Activated T-helper 1 cell treated with anti-CD3 and anti-CD28 coated beads, Interleukin-2, amount 50 U/mL, for 16 hours (primary cell): ENCODE measurements around the gene CPNE8.

Source experiments
- DNase-seq, 2 donors: peaks; one replicate each; pipeline ENCODE4 v3.0.0-alpha.2; 2020; ENCODE audit warnings: low read depth in 1 of 2, low spot score in 1 of 2

The CPNE8 gene

DNA sequence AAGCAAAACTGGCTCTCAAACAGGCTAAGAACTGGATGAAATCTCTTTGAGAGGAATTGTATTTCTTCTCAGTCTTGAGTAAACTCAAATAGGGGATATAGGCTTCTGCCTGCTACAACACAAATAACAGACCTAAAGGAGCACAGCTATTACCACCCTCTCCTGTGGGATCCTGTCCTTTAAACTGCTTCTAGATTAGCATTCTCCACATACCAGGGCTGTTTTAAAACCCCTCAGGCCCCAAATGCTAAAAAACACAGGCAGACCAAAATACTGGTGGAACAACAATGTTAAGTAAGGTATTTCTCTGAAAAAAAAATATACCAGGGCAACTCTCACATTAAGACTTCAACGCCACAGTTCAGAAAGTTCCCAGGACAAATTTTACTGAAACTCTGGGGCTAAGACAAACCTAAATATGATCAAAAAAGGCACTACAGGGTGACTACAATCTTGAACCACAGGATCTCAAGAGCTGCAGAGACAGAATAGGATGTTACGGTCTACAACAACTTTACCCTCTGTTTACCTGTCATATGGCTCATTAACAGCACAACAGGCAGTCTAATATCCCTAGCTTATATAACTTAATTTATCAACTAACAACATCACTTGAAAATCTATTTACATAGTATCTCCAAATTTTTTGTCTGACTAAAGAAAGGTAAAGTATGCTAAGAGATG, 7.2 kb downstream of the CPNE8 start:
- no peak for DNase-seq

DNA sequence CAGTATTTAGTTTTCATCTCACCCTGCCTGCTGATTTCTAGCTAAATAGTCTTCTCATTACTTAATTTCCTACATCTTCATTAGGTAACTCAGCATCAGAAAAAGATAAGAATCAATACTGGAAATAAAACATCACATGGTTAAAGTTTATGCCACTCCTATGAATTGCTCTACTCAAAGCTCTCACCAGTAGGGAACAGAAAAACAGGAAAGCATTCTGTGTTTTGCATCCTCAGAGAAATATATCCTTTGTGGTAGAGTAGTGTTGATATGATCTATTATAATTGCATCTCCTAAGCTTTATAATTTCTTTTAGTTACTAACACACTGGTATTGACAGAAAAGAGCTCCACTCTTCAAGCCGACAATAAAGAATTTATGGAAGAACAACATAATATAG, 9.9 kb downstream of the CPNE8 start:
- DNase-seq = no peak

DNA sequence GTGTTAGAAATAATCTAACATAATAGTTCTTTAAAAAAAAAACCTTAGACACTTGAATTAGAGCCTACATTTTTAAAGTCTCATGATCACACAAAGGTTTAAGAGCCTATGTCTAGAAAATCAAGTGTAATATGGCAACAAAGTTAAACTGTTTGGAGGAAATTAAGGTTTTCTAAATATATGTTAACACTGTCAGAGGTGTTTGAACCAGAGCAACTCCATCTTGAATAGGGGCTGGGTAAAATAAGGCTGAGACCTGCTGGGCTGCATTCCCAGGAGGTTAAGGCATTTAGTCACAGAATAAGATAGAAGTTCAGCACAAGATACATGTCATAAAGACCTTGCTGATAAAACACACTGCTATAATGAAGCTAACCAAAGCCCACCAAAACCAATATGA, 12.4 kb downstream of the CPNE8 start:
- no peak for DNase-seq

DNA sequence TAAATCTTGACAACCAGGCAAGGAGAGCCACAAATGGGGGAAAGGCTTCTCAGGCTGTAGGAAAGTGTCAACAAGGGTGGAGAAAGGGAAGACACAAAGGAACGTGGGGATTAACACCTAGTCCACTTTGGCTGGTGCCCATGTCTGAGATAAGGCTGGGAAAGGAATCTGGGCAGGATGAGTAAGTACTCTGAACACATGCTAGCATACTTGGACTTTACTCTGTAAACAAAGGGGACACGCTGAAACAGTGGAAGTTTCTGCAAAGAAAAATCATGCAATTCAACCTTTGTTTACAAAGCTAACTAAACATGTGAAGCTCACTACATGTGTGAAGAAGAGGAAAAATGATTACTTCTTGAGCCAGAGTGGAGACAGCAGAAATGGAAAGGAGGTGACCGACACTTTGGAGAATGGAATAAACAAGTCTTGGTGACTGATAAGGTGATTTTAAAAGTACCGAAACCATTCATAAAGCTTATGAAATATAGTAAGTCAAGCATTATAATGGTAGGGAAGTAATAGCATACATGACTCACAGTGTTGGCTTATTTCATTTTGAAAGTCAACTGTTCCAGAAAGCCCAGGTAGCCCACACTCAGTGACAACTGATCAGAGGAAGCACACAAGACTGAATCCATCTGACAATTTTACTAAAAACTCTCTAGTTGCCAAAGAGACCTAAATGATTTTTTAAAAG, 13.2 kb downstream of the CPNE8 start:
- no peak for DNase-seq

DNA sequence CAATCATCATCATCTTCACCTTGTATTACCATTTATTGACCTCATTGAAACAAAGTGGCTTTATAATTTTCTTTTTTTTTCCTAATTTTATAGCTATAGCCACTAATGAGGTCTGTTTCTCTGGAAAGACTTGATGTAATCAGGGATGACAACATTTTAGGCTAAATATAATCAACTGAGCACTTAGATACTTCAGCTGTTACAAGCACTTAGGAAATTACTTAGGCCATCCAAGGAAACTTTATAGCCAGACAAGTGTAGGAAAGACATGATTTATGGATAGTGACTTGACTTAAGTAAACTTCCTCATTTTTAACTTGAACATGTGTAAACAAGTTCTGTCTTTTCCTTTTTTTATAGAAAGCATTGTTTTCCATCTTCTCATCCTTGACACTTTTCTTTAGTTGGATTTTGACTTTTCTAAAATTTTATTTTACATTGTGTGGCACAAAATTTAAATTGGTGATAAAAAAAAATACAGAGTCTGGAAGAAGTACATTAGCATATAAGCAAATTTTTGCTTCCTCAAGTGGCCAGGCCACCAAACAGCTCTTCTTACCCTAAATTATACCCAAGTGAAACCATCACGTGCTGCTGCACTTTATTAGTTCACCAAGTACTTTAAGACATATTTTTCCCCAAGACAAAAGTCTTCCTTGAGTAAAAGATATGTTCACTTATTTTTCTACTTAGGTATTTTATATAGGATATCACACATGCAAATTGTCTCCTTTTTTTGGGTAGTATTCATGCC, 15.1 kb downstream of the CPNE8 start:
- no peak for DNase-seq

- no peak for DNase-seq
These were observed 16.0 kb downstream of the CPNE8 start for GRCh38 chr12:38889297-38889815.

DNA sequence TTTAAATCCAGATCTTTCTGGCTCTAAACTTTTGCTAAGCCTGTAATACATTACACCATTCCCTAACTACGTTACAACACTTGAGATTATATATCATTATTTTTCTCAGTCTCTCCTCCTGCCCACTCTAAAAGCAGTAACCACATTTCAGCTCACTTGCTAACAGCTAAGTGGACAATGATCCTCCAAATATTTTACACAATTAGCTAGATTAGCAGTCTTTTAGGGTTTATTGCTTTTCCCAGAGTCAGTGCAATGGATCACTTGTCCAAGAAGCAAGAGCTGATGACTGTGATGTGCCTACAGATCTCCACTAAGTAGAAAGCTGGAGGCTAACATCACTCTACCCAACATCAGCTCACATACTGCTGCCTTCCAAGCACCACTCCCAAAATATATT, 17.6 kb downstream of the CPNE8 start:
- DNase-seq = no peak

DNA sequence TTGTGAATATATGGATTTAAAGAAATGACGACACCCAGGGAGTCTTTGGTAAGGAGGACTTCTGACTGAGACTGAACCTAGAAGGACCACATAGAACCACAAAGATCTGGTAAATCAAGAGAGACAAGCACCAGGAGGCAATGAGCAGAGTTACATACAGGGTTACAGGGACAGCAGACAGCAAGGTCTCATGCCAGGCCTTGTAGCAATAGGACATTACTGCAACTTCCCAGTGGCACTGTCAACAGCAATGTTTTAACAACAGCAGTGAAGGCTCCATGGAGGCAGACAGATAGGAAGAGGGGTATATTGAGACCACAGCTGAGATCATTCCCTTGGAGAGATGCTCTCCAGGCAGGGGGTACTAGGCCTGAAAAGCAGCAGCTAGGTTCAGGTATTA, 18.5 kb downstream of the CPNE8 start:
- DNase-seq = no peak

- DNase-seq = no peak
These were observed 19.3 kb downstream of the CPNE8 start for GRCh38 chr12:38886064-38886463.

DNA sequence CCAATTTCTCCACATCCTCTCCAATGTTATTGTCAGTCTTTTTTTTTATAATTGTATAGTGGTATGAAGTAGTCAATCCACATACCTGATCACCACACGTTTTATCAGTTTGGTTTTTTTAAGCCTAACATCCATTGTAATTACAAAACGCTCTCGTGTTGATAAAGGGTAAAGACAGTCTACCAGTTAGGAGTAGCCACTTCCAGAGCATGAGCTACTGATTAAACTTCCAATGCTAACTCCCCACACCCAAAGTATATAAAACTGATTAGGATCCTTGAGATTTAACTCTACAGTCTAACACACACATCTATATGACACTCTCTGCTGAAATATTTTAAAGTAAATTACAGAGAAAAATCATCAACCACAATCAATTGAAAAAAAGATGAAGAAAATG, 20.7 kb downstream of the CPNE8 start:
- no peak for DNase-seq

DNA sequence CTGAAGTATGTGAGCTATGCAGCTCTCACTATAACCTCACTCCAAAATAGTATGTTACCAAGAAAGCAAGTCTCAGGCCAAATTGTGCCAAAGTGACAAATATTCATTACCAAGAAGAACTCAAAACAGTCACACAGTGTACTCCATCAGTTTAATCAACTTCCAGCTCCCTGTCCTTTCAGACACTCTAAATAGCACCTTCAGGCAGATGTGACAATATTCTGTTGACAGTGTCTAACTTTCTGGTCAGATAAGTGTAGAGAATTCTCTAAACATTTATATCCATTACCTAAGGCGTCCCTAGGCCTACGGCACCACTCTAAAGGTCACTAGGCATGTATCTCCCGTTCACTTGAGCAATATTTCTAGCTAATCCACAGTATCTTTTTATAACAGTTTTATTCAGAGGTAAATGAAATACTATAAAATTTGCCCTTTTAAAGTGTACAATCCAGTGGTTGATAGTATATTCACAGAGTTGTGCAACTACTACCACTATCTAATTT, 21.7 kb downstream of the CPNE8 start:
- DNase-seq = no peak

- no peak for DNase-seq
These were observed 25.1 kb downstream of the CPNE8 start for GRCh38 chr12:38880288-38880687.

DNA sequence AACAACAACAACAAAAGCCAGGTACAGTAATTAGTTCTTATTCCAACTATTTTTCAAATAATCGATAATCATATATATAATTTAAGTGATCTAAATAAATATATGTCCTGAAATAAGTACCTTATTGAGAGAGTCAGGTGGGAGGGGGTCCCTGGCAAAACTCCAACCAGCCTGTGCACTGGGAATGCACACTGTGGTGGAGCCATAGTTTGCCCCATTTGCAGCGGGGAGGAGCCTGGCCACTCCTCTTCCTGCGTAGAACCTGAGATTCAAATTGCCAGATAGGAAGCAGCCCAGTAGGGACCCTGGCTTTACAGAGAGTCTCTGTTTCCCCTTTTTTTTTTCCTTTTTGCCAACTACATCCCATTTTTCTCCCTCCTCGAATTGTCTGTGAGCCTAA, 26.4 kb downstream of the CPNE8 start:
- no peak for DNase-seq

- no peak for DNase-seq
These were observed 27.1 kb downstream of the CPNE8 start for GRCh38 chr12:38878333-38878705.

DNA sequence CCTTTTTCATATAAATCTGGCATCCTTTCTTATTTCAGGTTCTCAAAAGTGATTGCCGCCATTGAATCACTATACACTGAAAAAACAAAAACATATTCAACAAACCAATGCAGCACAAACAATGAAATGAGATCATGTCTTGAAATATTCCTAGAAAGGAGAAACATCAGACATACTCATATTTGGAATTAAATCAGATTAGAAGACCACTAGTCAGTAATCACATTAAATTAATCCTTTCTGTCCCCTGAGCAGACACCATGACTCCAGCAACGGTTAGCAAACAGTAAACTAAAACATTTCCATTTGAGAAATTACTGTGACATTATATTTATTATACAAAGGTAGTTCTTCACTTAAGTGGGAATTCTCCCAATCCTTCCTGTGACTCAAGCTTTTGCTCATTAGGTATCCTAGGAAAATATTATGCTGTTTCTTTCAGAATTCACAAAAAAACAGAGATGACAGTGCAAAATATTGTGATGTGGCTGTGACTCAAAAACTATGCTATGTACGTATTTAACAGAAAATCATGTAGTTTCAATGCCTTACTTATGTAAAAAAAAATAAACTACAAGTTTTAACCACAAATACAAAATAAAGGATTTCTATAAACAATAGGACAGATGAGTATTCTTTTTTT, 29.7 kb downstream of the CPNE8 start:
- DNase-seq = no peak

- DNase-seq = no peak
These were observed 32.8 kb downstream of the CPNE8 start for GRCh38 chr12:38872561-38872960.

GRCh38 chr12:38872156-38872555, 33.2 kb downstream of the CPNE8 start:
- no peak for DNase-seq

GRCh38 chr12:38869036-38869435, 36.4 kb downstream of the CPNE8 start:
- DNase-seq = no peak

GRCh38 chr12:38850461-38850860, 54.9 kb downstream of the CPNE8 start:
- no peak for DNase-seq

DNA sequence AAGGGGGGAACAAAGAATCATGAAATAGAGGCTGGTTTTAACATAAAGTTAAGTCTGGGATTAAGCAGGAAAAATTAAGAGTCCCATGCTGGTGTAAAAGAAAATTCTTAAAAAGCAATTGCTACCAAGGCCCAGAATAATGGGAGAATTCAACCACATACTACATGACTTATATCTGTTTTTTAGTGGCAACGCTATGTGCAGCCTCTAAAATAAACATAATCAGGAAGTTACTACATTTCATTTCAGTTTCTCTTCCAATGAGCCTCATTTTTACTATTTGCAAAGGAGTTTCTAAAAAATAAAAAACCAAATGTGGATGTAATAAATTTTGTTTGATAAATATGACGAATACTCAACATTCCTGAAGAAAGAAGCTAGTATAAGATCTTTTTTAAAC, 58.1 kb downstream of the CPNE8 start:
- no peak for DNase-seq

GRCh38 chr12:38844267-38844666, 61.1 kb downstream of the CPNE8 start:
- DNase-seq = no peak
